GM12878 (cell line): ENCODE results near the gene PAX9. TPM values are rescaled to one million over a fixed set of nuclear protein-coding genes. Genes with fewer than 3 reads are reported as not detected.

ENCODE experiments used
- ATAC-seq: fragments of 200-7000 bp; cut with Tn5 transposase; 3 replicates; pipeline ENCODE4 v1.9.1; 2020; ENCODE audit warnings: mild to moderate bottlenecking, moderate library complexity
- BruUV-seq: library from RNA; stranded (reverse); fragments of 400-500 nt; replicated peaks from 2 replicates; lab custom pipeline; 2021; lab: Mats Ljungman, UMichigan
- CTCF ChIA-PET: fragments of 300-600 bp; sonication (Branson Sonifier 250); formaldehyde crosslinking; extraction: SDS; loops from one replicate; lab custom pipeline; 2021; ENCODE audit warnings: inconsistent platforms; lab: Yijun Ruan, JAX
- POLR2A ChIA-PET: fragments of 350-600 bp; formaldehyde crosslinking; extraction: SDS; loops from one replicate; lab custom pipeline; 2021; ENCODE audit warnings: inconsistent platforms; lab: Charles Lee
- RAD21 ChIA-PET: fragments of 300-600 bp; sonication (Branson Sonifier 250); formaldehyde crosslinking; loops from one replicate; lab custom pipeline; 2023; ENCODE audit warnings: antibody characterized with exemption; ENCODE audit not compliant: unreplicated experiment; lab: Charles Lee
- SMC1A ChIA-PET: fragments of 300-600 bp; sonication (Branson Sonifier 250); formaldehyde crosslinking; loops from one replicate; lab custom pipeline; 2023; ENCODE audit not compliant: unreplicated experiment, uncharacterized antibody; lab: Charles Lee
- DNase-seq: peaks from one replicate; pipeline ENCODE4 v3.0.0-alpha.2; 2011; ENCODE audit warnings: low read depth, low spot score
- FAIRE-seq: peaks from 3 replicates; lab custom pipeline; 2011; peaks lifted over from hg19 to GRCh38; lab: Jason Lieb, UNC
- H2AFZ ChIP-seq: 2 replicates; pipeline ENCODE4 v1.6.0; 2011; ENCODE audit warnings: low read depth, low read length, control low read depth; ENCODE audit not compliant: control insufficient read depth
- H3K27ac ChIP-seq: 2 replicates; pipeline ENCODE4 v1.5.1; 2011; ENCODE audit warnings: control low read depth; ENCODE audit not compliant: control insufficient read depth, insufficient read depth
- H3K27me3 ChIP-seq, 2 experiments: replicated peaks in 1 of 2; 2 replicates each; pipeline versions ENCODE4 v1.6.0 to v1.6.1; 2011; ENCODE audit warnings: low read length in 1 of 2; ENCODE audit not compliant: control insufficient read depth in 2 of 2, insufficient read depth in 2 of 2
- H3K36me3 ChIP-seq, 2 experiments: 2 replicates each; pipeline ENCODE4 v1.5.1; 2011; ENCODE audit warnings: low read length in 1 of 2; ENCODE audit not compliant: control insufficient read depth in 2 of 2, insufficient read depth in 2 of 2
- H3K4me1 ChIP-seq: 2 replicates; pipeline ENCODE4 v1.6.1; 2011; ENCODE audit warnings: mild to moderate bottlenecking, low read length, moderate library complexity, mixed read lengths; ENCODE audit not compliant: control insufficient read depth, insufficient read depth
- H3K4me2 ChIP-seq: 2 replicates; pipeline ENCODE4 v1.6.0; 2011; ENCODE audit warnings: control low read depth; ENCODE audit not compliant: control insufficient read depth, insufficient read depth
- H3K4me3 ChIP-seq: fragments of 200-600 bp; sonication (generic); 2 replicates; pipeline ENCODE4 v1.5.1; 2016
- H3K79me2 ChIP-seq: 2 replicates; pipeline ENCODE4 v1.6.0; 2011; ENCODE audit warnings: low read length; ENCODE audit not compliant: control insufficient read depth, insufficient read depth
- H3K9ac ChIP-seq: 2 replicates; pipeline ENCODE4 v1.8.0; 2011; ENCODE audit warnings: low read length, control low read depth, mixed read lengths; ENCODE audit not compliant: control insufficient read depth, insufficient read depth
- H3K9me3 ChIP-seq: replicated peaks from 3 replicates; pipeline ENCODE4 v1.5.1; 2011; ENCODE audit warnings: mild to moderate bottlenecking, low read length; ENCODE audit not compliant: control insufficient read depth, insufficient read depth
- H4K20me1 ChIP-seq: 2 replicates; pipeline ENCODE4 v1.6.0; 2011; ENCODE audit not compliant: control insufficient read depth, insufficient read depth
- BCL3 ChIP-seq: IDR thresholded peaks from 2 replicates; pipeline ENCODE4 v1.6.1; 2011; ENCODE audit warnings: borderline replicate concordance, low read depth, mild to moderate bottlenecking, moderate library complexity, low read length; ENCODE audit not compliant: insufficient read depth, poor library complexity, severe bottlenecking
- E4F1 ChIP-seq: fragments of 450-650 bp; IDR thresholded peaks from 2 replicates; pipeline ENCODE4 v1.6.1; 2018; ENCODE audit warnings: borderline replicate concordance, mild to moderate bottlenecking; ENCODE audit not compliant: partially characterized antibody
- HDAC6 ChIP-seq: fragments of 200-600 bp; sonication (generic); IDR thresholded peaks from one replicate; pipeline ENCODE4 v1.8.0; 2017; ENCODE audit warnings: antibody characterized with exemption; ENCODE audit not compliant: unreplicated experiment
- KAT2A ChIP-seq: conservative IDR thresholded peaks from 2 replicates; pipeline ENCODE4 v1.6.1; 2011; ENCODE audit warnings: low read depth, low read length; ENCODE audit not compliant: control insufficient read depth
- NBN ChIP-seq: fragments of 450-650 bp; IDR thresholded peaks from 2 replicates; pipeline ENCODE4 v1.6.1; 2016
- ZBED1 ChIP-seq: IDR thresholded peaks from 2 replicates; pipeline ENCODE4 v1.6.1; 2016; ENCODE audit warnings: borderline replicate concordance
- WGBS: methylation state at CpG from one replicate; pipeline ENCODE4 v1.1.6; 2016; ENCODE audit warnings: low lambda C conversion rate; ENCODE audit not compliant: insufficient replicate concordance, insufficient coverage; ENCODE audit errors: missing lambda C conversion rate; 5-methylcytosine and 5-hydroxymethylcytosine counted together
- in situ Hi-C: fragments of 300-500 bp; cut with MboI; formaldehyde crosslinking; loops from 9 replicates; pipeline ENCODE4 v1.14.3; 2018; ENCODE audit warnings: mixed read lengths
- intact Hi-C: fragments of 100-400 bp; cut with micrococcal nuclease; formaldehyde crosslinking; loops from one replicate; pipeline ENCODE4 v1.14.2; 2022; ENCODE audit not compliant: unreplicated experiment
- polyA plus RNA-seq, 11 experiments: library from polyadenylated mRNA; depleted of rRNA in 4 of 11; unstranded in 6 of 11; stranded (reverse) in 5 of 11; fragments of >200 nt; fragmentation: Nextera tagmentation in 4 of 11; fragmentation: Illumina TruSeq in 1 of 11; extraction: Ambion mirVana in 4 of 11; extraction: Trizol in 1 of 11; gene quantifications; 1 replicate in 1 of 11; 2 replicates in 10 of 11; pipeline versions ENCODE4 v1.2.1 to v1.2.3, GENCODE V29; 2011 to 2016; ENCODE audit warnings: inconsistent platforms in 2 of 11, missing spikeins in 2 of 11, low read depth in 1 of 11
- total RNA-seq, 4 experiments: library from RNA; depleted of rRNA in 3 of 4; stranded (reverse); fragments of >200 nt in 3 of 4; fragmentation: Illumina TruSeq in 1 of 4; extraction: Trizol in 1 of 4; gene quantifications; 2 replicates each; pipeline versions ENCODE4 v1.2.1 to v1.2.3, GENCODE V29; 2013 to 2021

The PAX9 gene
- total and polyA plus RNA-seq, 10 of the 15 experiments (the other 5 are each of a cell fraction or from before 2014, with no cell fraction given): 0.03 to 8.2 (median 0.09) TPM; not detected in 3

- no peak for TF ChIP-seq E4F1
These were observed 1.1 kb downstream of the PAX9 start (continued) for GRCh38 chr14:36662543-36663403.

- no TSS peak for BruUV-seq
- DNase-seq (no peak), FAIRE-seq (no peak), ATAC-seq (no peak)
- in situ Hi-C loops: no loop called here
- Histone ChIP-seq H3K9me3 (peaks cover 5% of the 10 kb centered on the region; the same call in 1 of the 3 replicates), H3K4me1 (no peaks in the 10 kb centered on the region), H3K4me3 (no peak overlapping the region), H3K36me3 (no peaks in the 10 kb centered on the region), H3K27ac (no peak overlapping the region), H4K20me1 (no peaks in the 10 kb centered on the region), H3K4me2 (no peak overlapping the region), H3K27me3 (peaks cover 3 to 12% of the 10 kb centered on the region in 2 experiments; a peak in 3 of 4 replicates), H2AFZ (no peak overlapping the region), H3K79me2 (no peaks in the 10 kb centered on the region), H3K9ac (no peak overlapping the region)
- ChIA-PET POLR2A (no interaction called here), CTCF (no interaction called here), RAD21 (no interaction called here), SMC1A (no interaction called here)
- no peak for TF ChIP-seq NBN
- TF ChIP-seq HDAC6: no peak
- TF ChIP-seq KAT2A: no peak
- no peak for TF ChIP-seq BCL3
- no peak for TF ChIP-seq ZBED1
- intact Hi-C loops: no loop called here
- 42% methylated on average over 39 of the region's 39 CpGs for WGBS
These were observed 2.0 kb downstream of the PAX9 start for GRCh38 chr14:36663404-36664321.
